RWPE2 (cell line): ENCODE measurements around the gene MKX.

Experiments
- ATAC-seq: fragments of 200-7000 bp; cut with Tn5 transposase; 3 replicates; pipeline ENCODE4 v1.9.1; 2021; ENCODE audit warnings: low read depth
- DNase-seq: peaks from one replicate; pipeline ENCODE4 v3.0.0-alpha.2; 2020; ENCODE audit warnings: low spot score
- H3K27ac ChIP-seq: fragments of 450-650 bp; 2 replicates; pipeline ENCODE4 v1.5.1; 2017; ENCODE audit warnings: mild to moderate bottlenecking; ENCODE audit not compliant: poor library complexity, severe bottlenecking
- H3K27me3 ChIP-seq: fragments of 250-450 bp; sonication (Bioruptor Pico); 2 replicates; pipeline ENCODE4 v1.5.1; 2021; ENCODE audit warnings: mild to moderate bottlenecking, moderate library complexity; ENCODE audit not compliant: insufficient read depth, poor library complexity, severe bottlenecking
- H3K36me3 ChIP-seq: fragments of 250-450 bp; sonication (Bioruptor Pico); 2 replicates; pipeline ENCODE4 v1.5.1; 2020; ENCODE audit warnings: low read depth, mild to moderate bottlenecking, moderate library complexity
- H3K4me1 ChIP-seq: fragments of 250-450 bp; sonication (Bioruptor Pico); 2 replicates; pipeline ENCODE4 v1.5.1; 2021; ENCODE audit warnings: mild to moderate bottlenecking, moderate library complexity; ENCODE audit not compliant: insufficient read depth, poor library complexity, severe bottlenecking
- H3K4me3 ChIP-seq: fragments of 250-450 bp; sonication (Bioruptor Pico); 2 replicates; pipeline ENCODE4 v1.5.1; 2021; ENCODE audit warnings: mild to moderate bottlenecking, moderate library complexity; ENCODE audit not compliant: severe bottlenecking
- H3K9me3 ChIP-seq: fragments of 250-450 bp; sonication (Bioruptor Pico); 2 replicates; pipeline ENCODE4 v1.5.1; 2021; ENCODE audit warnings: mild to moderate bottlenecking, moderate library complexity; ENCODE audit not compliant: severe bottlenecking
- CTCF ChIP-seq: fragments of 450-650 bp; IDR thresholded peaks from one replicate; pipeline ENCODE4 v1.5.1; 2017; ENCODE audit warnings: mild to moderate bottlenecking, moderate library complexity; ENCODE audit not compliant: poor library complexity, severe bottlenecking

Gene MKX

GRCh38 chr10:27713941-27714340 lies 31.7 kb downstream of the MKX start:
- no peak for TF ChIP-seq CTCF
- Histone ChIP-seq H3K27ac (no peak overlapping the region), H3K27me3 (no peaks in the 10 kb centered on the region), H3K9me3 (no peaks in the 10 kb centered on the region), H3K4me3 (no peak overlapping the region), H3K4me1 (no peaks in the 10 kb centered on the region), H3K36me3 (no peaks in the 10 kb centered on the region)
- DNase-seq (no peak), ATAC-seq (no peak)

GRCh38 chr10:27710014-27710413 lies 35.6 kb downstream of the MKX start:
- H3K9me3 ChIP-seq: no peaks in the 10 kb centered on the region
- no peak overlapping the region for H3K27ac ChIP-seq
- TF ChIP-seq CTCF: no peak
- no peak overlapping the region for H3K4me3 ChIP-seq
- H3K4me1 ChIP-seq: no peaks in the 10 kb centered on the region
- H3K36me3 ChIP-seq: no peaks in the 10 kb centered on the region
- DNase-seq (no peak), ATAC-seq (no peak)
- no peaks in the 10 kb centered on the region for H3K27me3 ChIP-seq

- Histone ChIP-seq H3K27me3 (no peaks in the 10 kb centered on the region), H3K27ac (no peak overlapping the region), H3K9me3 (no peaks in the 10 kb centered on the region), H3K4me3 (no peak overlapping the region), H3K36me3 (no peaks in the 10 kb centered on the region), H3K4me1 (no peaks in the 10 kb centered on the region)
- no peak for ATAC-seq
- DNase-seq: no peak
- TF ChIP-seq CTCF: no peak
These were observed 36.3 kb downstream of the MKX start for GRCh38 chr10:27709304-27709703.

GRCh38 chr10:27701938-27702537 lies 43.6 kb downstream of the MKX start:
- no peaks in the 10 kb centered on the region for H3K4me1 ChIP-seq
- H3K27ac ChIP-seq: no peak overlapping the region
- no peaks in the 10 kb centered on the region for H3K27me3 ChIP-seq
- ATAC-seq: no peak
- DNase-seq: no peak
- no peaks in the 10 kb centered on the region for H3K9me3 ChIP-seq
- H3K36me3 ChIP-seq: no peaks in the 10 kb centered on the region
- no peak for TF ChIP-seq CTCF
- H3K4me3 ChIP-seq: no peak overlapping the region

GRCh38 chr10:27699776-27700175 lies 45.8 kb downstream of the MKX start:
- H3K4me1 ChIP-seq: no peaks in the 10 kb centered on the region
- no peak overlapping the region for H3K4me3 ChIP-seq
- TF ChIP-seq CTCF: no peak
- no peaks in the 10 kb centered on the region for H3K9me3 ChIP-seq
- ATAC-seq: no peak
- no peaks in the 10 kb centered on the region for H3K36me3 ChIP-seq
- no peak overlapping the region for H3K27ac ChIP-seq
- H3K27me3 ChIP-seq: no peaks in the 10 kb centered on the region
- DNase-seq: no peak
